HCT116 (cell line): ENCODE results near the gene ANTKMT. TPM values are rescaled to one million over a fixed set of nuclear protein-coding genes. Genes with fewer than 3 reads are reported as not detected.
A peak's percentile ranks its signal among the peaks of the same experiment; 100 is the strongest.

Experiments
- ATAC-seq: fragments of 200-7000 bp; cut with Tn5 transposase; 2 replicates; pipeline ENCODE4 v1.9.1; 2020; ENCODE audit warnings: mild to moderate bottlenecking, moderate library complexity
- BruUV-seq: library from RNA; stranded (reverse); fragments of 400-500 nt; replicated peaks from 2 replicates; lab custom pipeline; 2021; lab: Mats Ljungman, UMichigan
- CTCF ChIA-PET: fragments of 300-600 bp; sonication (Branson Sonifier 250); formaldehyde crosslinking; loops from one replicate; lab custom pipeline; 2021; ENCODE audit warnings: antibody characterized with exemption; lab: Charles Lee
- POLR2A ChIA-PET: fragments of 300-600, 350-600 bp; sonication (Branson Sonifier 250); formaldehyde crosslinking; loops from one replicate; lab custom pipeline; 2021; ENCODE audit warnings: antibody characterized with exemption; lab: Charles Lee
- RAD21 ChIA-PET, 2 experiments: fragments of 300-600 bp; sonication (Branson Sonifier 250); formaldehyde crosslinking; loops; one replicate each; lab custom pipeline; 2023; ENCODE audit warnings: low total read pairs in 2 of 2; ENCODE audit not compliant: uncharacterized antibody in 2 of 2, unreplicated experiment in 2 of 2, low non-redundant PET in 1 of 2; lab: Charles Lee
- DNase-seq: peaks from one replicate; pipeline ENCODE4 v3.0.0-alpha.2; 2010; ENCODE audit warnings: low read depth, low spot score
- H2AFZ ChIP-seq: fragments of 200-600 bp; shearing (Covaris generic), sonication (generic); 2 replicates; pipeline ENCODE4 v1.6.1; 2017; ENCODE audit warnings: low read depth, mixed run types, mixed read lengths, antibody characterized with exemption, low read length; ENCODE audit not compliant: poor library complexity, severe bottlenecking
- H3K27ac ChIP-seq: 2 replicates; pipeline ENCODE4 v1.5.1; 2012; ENCODE audit warnings: low read depth, low read length
- H3K27me3 ChIP-seq: fragments of 200-600 bp; sonication (generic); 2 replicates; pipeline ENCODE4 v1.6.1; 2016; ENCODE audit warnings: mixed run types, low read length, mixed read lengths; ENCODE audit not compliant: insufficient read depth
- H3K36me3 ChIP-seq, 2 experiments: fragments of 200-500 bp in 1 of 2; fragments of 200-600 bp in 1 of 2; sonication (Bioruptor generic) in 1 of 2; sonication (generic) in 1 of 2; 2 replicates each; pipeline versions ENCODE4 v1.5.1 to v1.6.1; 2014 to 2016; ENCODE audit warnings: low read length in 2 of 2, inconsistent platforms in 1 of 2, mixed read lengths in 1 of 2, mixed run types in 1 of 2; ENCODE audit not compliant: insufficient read depth in 2 of 2, control insufficient read depth in 1 of 2
- H3K4me1 ChIP-seq, 2 experiments: fragments of 200-600 bp in 1 of 2; sonication (generic) in 1 of 2; 2 replicates each; pipeline versions ENCODE4 v1.5.1 to v1.6.1; 2012 to 2017; ENCODE audit warnings: low read length in 2 of 2, inconsistent platforms in 1 of 2, mild to moderate bottlenecking in 1 of 2, mixed read lengths in 1 of 2, mixed run types in 1 of 2, moderate library complexity in 1 of 2; ENCODE audit not compliant: insufficient read depth in 2 of 2, control insufficient read depth in 1 of 2
- H3K4me2 ChIP-seq: fragments of 200-600 bp; sonication (generic); 2 replicates; pipeline ENCODE4 v1.6.1; 2017; ENCODE audit warnings: mixed run types, low read length, mixed read lengths
- H3K4me3 ChIP-seq, 2 experiments: fragments of 200-600 bp in 1 of 2; sonication (generic) in 1 of 2; replicated peaks in 1 of 2; 2 replicates each; pipeline ENCODE4 v1.5.1; 2011 to 2016; ENCODE audit warnings: low read length in 2 of 2, control low read depth in 1 of 2, low read depth in 1 of 2, mild to moderate bottlenecking in 1 of 2, mixed read lengths in 1 of 2, mixed run types in 1 of 2
- H3K79me2 ChIP-seq: fragments of 200-600 bp; sonication (generic); 2 replicates; pipeline ENCODE4 v1.6.1; 2017; ENCODE audit warnings: mild to moderate bottlenecking, mixed run types, low read length, moderate library complexity, mixed read lengths; ENCODE audit not compliant: insufficient read depth
- H3K9ac ChIP-seq: fragments of 200-600 bp; sonication (generic); 2 replicates; pipeline ENCODE4 v1.6.1; 2016; ENCODE audit warnings: low read length, mixed read lengths
- H3K9me2 ChIP-seq: fragments of 200-600 bp; sonication (generic), shearing (Covaris generic); 2 replicates; pipeline ENCODE4 v1.6.1; 2017; ENCODE audit warnings: mixed run types, mild to moderate bottlenecking, moderate library complexity; ENCODE audit not compliant: insufficient read depth
- H3K9me3 ChIP-seq, 2 experiments: fragments of 200-500 bp in 1 of 2; fragments of 200-600 bp in 1 of 2; sonication (Bioruptor generic) in 1 of 2; sonication (generic) in 1 of 2; 2 replicates each; pipeline ENCODE4 v1.6.1; 2014 to 2017; ENCODE audit warnings: low read length in 2 of 2, mixed read lengths in 2 of 2, inconsistent platforms in 1 of 2, low read depth in 1 of 2, mild to moderate bottlenecking in 1 of 2, mixed run types in 1 of 2, moderate library complexity in 1 of 2; ENCODE audit not compliant: control insufficient read depth in 1 of 2, insufficient read depth in 1 of 2
- H4K20me1 ChIP-seq: fragments of 200-600 bp; sonication (generic), shearing (Covaris generic); 2 replicates; pipeline ENCODE4 v1.6.1; 2017; ENCODE audit warnings: mixed run types, mild to moderate bottlenecking, moderate library complexity; ENCODE audit not compliant: insufficient read depth
- ATF3 ChIP-seq: IDR thresholded peaks from 2 replicates; pipeline ENCODE4 v1.6.1; 2012
- CBX3 ChIP-seq: IDR thresholded peaks from 2 replicates; pipeline ENCODE4 v1.6.1; 2012; ENCODE audit warnings: low read depth
- CEBPB ChIP-seq: IDR thresholded peaks from 2 replicates; pipeline ENCODE4 v1.6.1; 2012; ENCODE audit warnings: low read depth
- EGR1 ChIP-seq: IDR thresholded peaks from 2 replicates; pipeline ENCODE4 v1.6.1; 2012; ENCODE audit warnings: low read depth
- EZH2 ChIP-seq: fragments of 200-600 bp; sonication (generic); IDR thresholded peaks from 2 replicates; pipeline ENCODE4 v1.6.1; 2017; ENCODE audit warnings: antibody characterized with exemption, mixed run types
- JUND ChIP-seq: IDR thresholded peaks from 2 replicates; pipeline ENCODE4 v1.6.1; 2012
- MAX ChIP-seq: IDR thresholded peaks from 2 replicates; pipeline ENCODE4 v1.6.1; 2012
- POLR2A ChIP-seq: IDR thresholded peaks from 2 replicates; pipeline ENCODE4 v1.7.0; 2011; ENCODE audit warnings: borderline replicate concordance; ENCODE audit not compliant: insufficient read depth, insufficient read length; ENCODE audit errors: extremely low read depth
- RAD21 ChIP-seq: IDR thresholded peaks from 2 replicates; pipeline ENCODE4 v1.6.1; 2012; ENCODE audit warnings: low read depth, mild to moderate bottlenecking
- REST ChIP-seq: IDR thresholded peaks from 2 replicates; pipeline ENCODE4 v1.6.1; 2012; ENCODE audit warnings: low read depth
- SP1 ChIP-seq: IDR thresholded peaks from 2 replicates; pipeline ENCODE4 v1.6.1; 2012; ENCODE audit warnings: low read depth
- TCF7L2 ChIP-seq: IDR thresholded peaks from 2 replicates; pipeline ENCODE4 v1.7.0; 2011; ENCODE audit warnings: borderline replicate concordance, inconsistent platforms; ENCODE audit not compliant: insufficient read depth, insufficient read length; ENCODE audit errors: extremely low read depth
- YY1 ChIP-seq: IDR thresholded peaks from 2 replicates; pipeline ENCODE4 v1.6.1; 2011; ENCODE audit warnings: low read length, low read depth, moderate library complexity, mild to moderate bottlenecking; ENCODE audit not compliant: insufficient replicate concordance; ENCODE audit errors: extremely low read depth
- ZFX ChIP-seq: fragments of 450-650 bp; IDR thresholded peaks from 2 replicates; pipeline ENCODE4 v1.6.1; 2017
- ZNF274 ChIP-seq: fragments of 200-500 bp; sonication (Bioruptor generic); IDR thresholded peaks from 2 replicates; pipeline ENCODE4 v1.6.1; 2014; ENCODE audit warnings: mild to moderate bottlenecking, low read depth, low read length, inconsistent platforms
- intact Hi-C: fragments of 100-400 bp; cut with micrococcal nuclease; formaldehyde crosslinking; loops from 2 replicates; pipeline ENCODE4 v1.10.0; 2022
- total RNA-seq: library from RNA; stranded (reverse); gene quantifications from one replicate; pipeline ENCODE4 v1.2.1, GENCODE V29; 2021; ENCODE audit not compliant: unreplicated experiment

Gene ANTKMT
- total RNA-seq, 1 experiment from 2014 or later = 65.4 TPM

- Histone ChIP-seq H3K4me2 (peak overlapping the region; percentile 88), H3K9me2 (no peaks in the 10 kb centered on the region)
- TF ChIP-seq CBX3 (no peak), POLR2A (no peak), JUND (no peak), CEBPB (no peak), TCF7L2 (no peak), ATF3 (no peak)
- TF ChIP-seq, all 23 proteins: peak for 0
- no peak for DNase-seq
- no TSS peak for BruUV-seq
- ATAC-seq = no peak
- H2AFZ ChIP-seq = no peak overlapping the region
- intact Hi-C loops = no loop called here
- peak overlapping the region; percentile 48 for H3K9ac ChIP-seq
- CTCF ChIA-PET = interaction anchor here (1.0 to 1.6 kb wide), 5 partner anchors 9 to 408 kb away, joined by 3 to 6 read pairs (median 3); partner anchors contain the start of genes ANTKMT and FBXL16
- H3K79me2 ChIP-seq = peaks cover 4% of the 10 kb centered on the region; the same call in 1 of the 2 replicates
- no peaks in the 10 kb centered on the region for H3K27me3 ChIP-seq
- RAD21 ChIA-PET = no interaction called here
- peak overlapping the region; percentile 63 for H3K27ac ChIP-seq
- H3K36me3 ChIP-seq = no peaks in the 10 kb centered on the region
- H3K4me1 ChIP-seq = peaks cover 10 to 34% of the 10 kb centered on the region in 2 experiments
- no peaks in the 10 kb centered on the region for H3K9me3 ChIP-seq
- peak overlapping the region; percentile 47 to 55 for H3K4me3 ChIP-seq
- POLR2A ChIA-PET = interaction anchor here (1.0 to 1.6 kb wide), 3 partner anchors 11 to 26 kb away, joined by 3 to 5 read pairs (median 3); partner anchors contain the start of genes ANTKMT and JMJD8
- H4K20me1 ChIP-seq = no peaks in the 10 kb centered on the region
Measured at GRCh38 chr16:694863-695354, 26.0 kb upstream of the ANTKMT start.

- intact Hi-C loops = no loop called here
- H3K4me2 ChIP-seq = peak overlapping the region; percentile 88
- no peaks in the 10 kb centered on the region for H3K9me3 ChIP-seq
- DNase-seq = no peak
- H3K9me2 ChIP-seq = no peaks in the 10 kb centered on the region
- no peak overlapping the region for H2AFZ ChIP-seq
- H3K36me3 ChIP-seq = no peaks in the 10 kb centered on the region
- ChIA-PET CTCF (interaction anchor here (1.0 to 1.6 kb wide), 5 partner anchors 9 to 408 kb away, joined by 3 to 6 read pairs (median 3); partner anchors contain the start of genes ANTKMT and FBXL16), RAD21 (no interaction called here), POLR2A (interaction anchor here (1.0 to 1.6 kb wide), 3 partner anchors 11 to 26 kb away, joined by 3 to 5 read pairs (median 3); partner anchors contain the start of genes ANTKMT and JMJD8)
- ATAC-seq = peak; percentile 74
- H3K27ac ChIP-seq = peak overlapping the region; percentile 96
- H3K27me3 ChIP-seq = no peaks in the 10 kb centered on the region
- H3K4me1 ChIP-seq = peaks cover 10 to 31% of the 10 kb centered on the region in 2 experiments
- H3K4me3 ChIP-seq = peak overlapping the region; percentile 46 to 58
- no TSS peak for BruUV-seq
- peak overlapping the region; percentile 64 for H3K9ac ChIP-seq
- no peaks in the 10 kb centered on the region for H4K20me1 ChIP-seq
- peaks cover 4% of the 10 kb centered on the region; the same call in 1 of the 2 replicates for H3K79me2 ChIP-seq
- no peak for TF ChIP-seq EGR1
- no peak for TF ChIP-seq EZH2
- peak; percentile 96 for TF ChIP-seq MAX
- TF ChIP-seq REST = no peak
- peak; percentile 41; the same call in 1 of the 2 replicates for TF ChIP-seq SP1
- TF ChIP-seq POLR2A = peak; percentile 12
- peak; percentile 59 for TF ChIP-seq YY1
- peak; percentile 13 for TF ChIP-seq TCF7L2
- TF ChIP-seq ZFX = peak; percentile 84; the same call in 1 of the 2 replicates
- no peak for TF ChIP-seq ZNF274
- TF ChIP-seq JUND = no peak
- no peak for TF ChIP-seq RAD21
- no peak for TF ChIP-seq CEBPB
Measured at GRCh38 chr16:695355-696089, 25.4 kb upstream of the ANTKMT start.
